Gastroesophageal sphincter (tissue), 3 donors: ENCODE measurements around the gene FAM228B.

Experiments used
- EP300 ChIP-seq: sonication (generic); formaldehyde crosslinking; IDR thresholded peaks from one replicate; pipeline ENCODE4 v1.6.1; 2017; ENCODE audit warnings: antibody characterized with exemption, mild to moderate bottlenecking
- POLR2A ChIP-seq, 2 donors: fragments of 450-650 bp; IDR thresholded peaks; one replicate each; pipeline ENCODE4 v1.6.1; 2017; ENCODE audit warnings: antibody characterized with exemption in 2 of 2, mild to moderate bottlenecking in 2 of 2, moderate library complexity in 1 of 2
- TF ChIP-seq, protein P1 (sequence below), 4 experiments: fragments of 200-600 bp in 2 of 4; fragments of 450-650 bp in 2 of 4; sonication (generic) in 1 of 4; IDR thresholded peaks; one replicate each; pipeline ENCODE4 v1.5.1; 2017 to 2019; ENCODE audit warnings: antibody characterized with exemption in 4 of 4, mild to moderate bottlenecking in 2 of 4, moderate library complexity in 2 of 4

DNA sequence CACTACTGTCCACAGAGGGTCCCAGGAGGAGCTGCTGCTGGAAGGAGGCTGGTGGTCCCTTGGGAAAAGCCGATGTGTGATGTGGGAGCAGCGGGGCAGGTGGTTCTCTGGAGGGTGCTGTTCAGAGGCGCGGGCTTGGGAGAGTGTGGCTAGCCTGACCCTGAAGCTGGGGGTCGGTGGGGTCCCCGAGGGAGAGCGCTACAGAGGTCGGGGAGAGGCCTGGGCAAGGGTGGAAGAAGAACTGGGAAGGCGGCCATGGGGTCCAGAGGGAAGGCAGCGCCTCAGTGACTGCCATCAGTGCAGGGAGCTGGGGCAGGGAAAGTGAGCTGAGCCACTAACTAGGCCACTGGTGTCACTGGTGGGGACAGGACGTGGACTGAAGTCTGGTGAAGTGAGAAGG lies 84.1 kb downstream of the FAM228B start:
- TF ChIP-seq POLR2A (IDR thresholded peaks at IDR 0.05) (no peak), EP300 (no peak)
- TF ChIP-seq, protein P1, sequence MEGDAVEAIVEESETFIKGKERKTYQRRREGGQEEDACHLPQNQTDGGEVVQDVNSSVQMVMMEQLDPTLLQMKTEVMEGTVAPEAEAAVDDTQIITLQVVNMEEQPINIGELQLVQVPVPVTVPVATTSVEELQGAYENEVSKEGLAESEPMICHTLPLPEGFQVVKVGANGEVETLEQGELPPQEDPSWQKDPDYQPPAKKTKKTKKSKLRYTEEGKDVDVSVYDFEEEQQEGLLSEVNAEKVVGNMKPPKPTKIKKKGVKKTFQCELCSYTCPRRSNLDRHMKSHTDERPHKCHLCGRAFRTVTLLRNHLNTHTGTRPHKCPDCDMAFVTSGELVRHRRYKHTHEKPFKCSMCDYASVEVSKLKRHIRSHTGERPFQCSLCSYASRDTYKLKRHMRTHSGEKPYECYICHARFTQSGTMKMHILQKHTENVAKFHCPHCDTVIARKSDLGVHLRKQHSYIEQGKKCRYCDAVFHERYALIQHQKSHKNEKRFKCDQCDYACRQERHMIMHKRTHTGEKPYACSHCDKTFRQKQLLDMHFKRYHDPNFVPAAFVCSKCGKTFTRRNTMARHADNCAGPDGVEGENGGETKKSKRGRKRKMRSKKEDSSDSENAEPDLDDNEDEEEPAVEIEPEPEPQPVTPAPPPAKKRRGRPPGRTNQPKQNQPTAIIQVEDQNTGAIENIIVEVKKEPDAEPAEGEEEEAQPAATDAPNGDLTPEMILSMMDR (IDR thresholded peaks at IDR 0.05): no peak
